ENCODE results near the gene PRTFDC1. TPM values are rescaled to one million over a fixed set of nuclear protein-coding genes. Genes with fewer than 3 reads are reported as not detected.

The PRTFDC1 gene
- total RNA-seq, 1 experiment from 2014 or later: 83.2 TPM

GRCh38 chr10:24813856-24814255 lies 138.6 kb downstream of the PRTFDC1 start:
- Histone ChIP-seq H3K27me3 (replicated peaks; ENCODE audit: control insufficient read depth, insufficient read depth, low read length) (no peaks in the 10 kb centered on the region), H3K9me3 (no peaks in the 10 kb centered on the region), H3K4me3 (ENCODE audit: low read depth, low read length) (no peak overlapping the region), H3K36me3 (ENCODE audit: control insufficient read depth, insufficient read depth, low read length) (no peaks in the 10 kb centered on the region), H3K4me1 (no peaks in the 10 kb centered on the region)
- CTCF ChIA-PET: no interaction called here
- H3K27me3 Mint-ChIP-seq (ENCODE audit: insufficient read depth, unreplicated experiment): no peaks in the 10 kb centered on the region
- no peaks in the 10 kb centered on the region for H3K36me3 Mint-ChIP-seq (ENCODE audit: insufficient read depth, unreplicated experiment)
- no peak overlapping the region for H3K4me3 Mint-ChIP-seq (ENCODE audit: unreplicated experiment)
- no peak overlapping the region for H3K27ac Mint-ChIP-seq (ENCODE audit: unreplicated experiment)
- no peak for DNase-seq
- H3K9me3 Mint-ChIP-seq (ENCODE audit: unreplicated experiment): no peaks in the 10 kb centered on the region
- POLR2A ChIA-PET: no interaction called here
- no TSS peak for BruUV-seq (replicated peaks)
- intact Hi-C loops (cut with micrococcal nuclease; ENCODE audit: unreplicated experiment): no loop called here
- H3K4me1 Mint-ChIP-seq (ENCODE audit: low read depth, unreplicated experiment): no peaks in the 10 kb centered on the region
- no peak for TF ChIP-seq CTCF (IDR thresholded peaks at IDR 0.05; ENCODE audit: insufficient read depth in 1 of 2, low read depth in 1 of 2, low read length in 1 of 2, severe bottlenecking in 1 of 2, unreplicated experiment in 1 of 2)

- BruUV-seq (replicated peaks): no TSS peak
- no peaks in the 10 kb centered on the region for H3K4me1 Mint-ChIP-seq (ENCODE audit: low read depth, unreplicated experiment)
- no peak overlapping the region for H3K4me3 Mint-ChIP-seq (ENCODE audit: unreplicated experiment)
- no peak overlapping the region for H3K4me3 ChIP-seq (ENCODE audit: low read depth, low read length)
- no peaks in the 10 kb centered on the region for H3K27me3 Mint-ChIP-seq (ENCODE audit: insufficient read depth, unreplicated experiment)
- no peaks in the 10 kb centered on the region for H3K27me3 ChIP-seq (replicated peaks; ENCODE audit: control insufficient read depth, insufficient read depth, low read length)
- no peaks in the 10 kb centered on the region for H3K4me1 ChIP-seq
- H3K9me3 ChIP-seq: no peaks in the 10 kb centered on the region
- POLR2A ChIA-PET: no interaction called here
- H3K9me3 Mint-ChIP-seq (ENCODE audit: unreplicated experiment): no peaks in the 10 kb centered on the region
- intact Hi-C loops (cut with micrococcal nuclease; ENCODE audit: unreplicated experiment): no loop called here
- no peaks in the 10 kb centered on the region for H3K36me3 Mint-ChIP-seq (ENCODE audit: insufficient read depth, unreplicated experiment)
- TF ChIP-seq CTCF (IDR thresholded peaks at IDR 0.05; ENCODE audit: insufficient read depth in 1 of 2, low read depth in 1 of 2, low read length in 1 of 2, severe bottlenecking in 1 of 2, unreplicated experiment in 1 of 2): no peak
- H3K27ac Mint-ChIP-seq (ENCODE audit: unreplicated experiment): no peak overlapping the region
- CTCF ChIA-PET: no interaction called here
- H3K36me3 ChIP-seq (ENCODE audit: control insufficient read depth, insufficient read depth, low read length): no peaks in the 10 kb centered on the region
- DNase-seq: no peak
Measured at GRCh38 chr10:24806262-24806661, 146.1 kb downstream of the PRTFDC1 start.

GRCh38 chr10:24804956-24805355 lies 147.4 kb downstream of the PRTFDC1 start:
- H3K4me3 Mint-ChIP-seq (ENCODE audit: unreplicated experiment): no peak overlapping the region
- ChIA-PET CTCF (no interaction called here), POLR2A (no interaction called here)
- no peaks in the 10 kb centered on the region for H3K36me3 Mint-ChIP-seq (ENCODE audit: insufficient read depth, unreplicated experiment)
- intact Hi-C loops (cut with micrococcal nuclease; ENCODE audit: unreplicated experiment): no loop called here
- no peaks in the 10 kb centered on the region for H3K27me3 Mint-ChIP-seq (ENCODE audit: insufficient read depth, unreplicated experiment)
- DNase-seq: no peak
- no peaks in the 10 kb centered on the region for H3K27me3 ChIP-seq (replicated peaks; ENCODE audit: control insufficient read depth, insufficient read depth, low read length)
- no peak overlapping the region for H3K4me3 ChIP-seq (ENCODE audit: low read depth, low read length)
- no peaks in the 10 kb centered on the region for H3K9me3 ChIP-seq
- H3K27ac Mint-ChIP-seq (ENCODE audit: unreplicated experiment): no peak overlapping the region
- TF ChIP-seq CTCF (IDR thresholded peaks at IDR 0.05; ENCODE audit: insufficient read depth in 1 of 2, low read depth in 1 of 2, low read length in 1 of 2, severe bottlenecking in 1 of 2, unreplicated experiment in 1 of 2): no peak
- no TSS peak for BruUV-seq (replicated peaks)
- H3K4me1 Mint-ChIP-seq (ENCODE audit: low read depth, unreplicated experiment): no peaks in the 10 kb centered on the region
- H3K4me1 ChIP-seq: no peaks in the 10 kb centered on the region
- H3K9me3 Mint-ChIP-seq (ENCODE audit: unreplicated experiment): no peaks in the 10 kb centered on the region
- H3K36me3 ChIP-seq (ENCODE audit: control insufficient read depth, insufficient read depth, low read length): no peaks in the 10 kb centered on the region

All from Caco-2 (cell line).